ENCODE data around the gene WNT8A.

WNT8A gene

DNA sequence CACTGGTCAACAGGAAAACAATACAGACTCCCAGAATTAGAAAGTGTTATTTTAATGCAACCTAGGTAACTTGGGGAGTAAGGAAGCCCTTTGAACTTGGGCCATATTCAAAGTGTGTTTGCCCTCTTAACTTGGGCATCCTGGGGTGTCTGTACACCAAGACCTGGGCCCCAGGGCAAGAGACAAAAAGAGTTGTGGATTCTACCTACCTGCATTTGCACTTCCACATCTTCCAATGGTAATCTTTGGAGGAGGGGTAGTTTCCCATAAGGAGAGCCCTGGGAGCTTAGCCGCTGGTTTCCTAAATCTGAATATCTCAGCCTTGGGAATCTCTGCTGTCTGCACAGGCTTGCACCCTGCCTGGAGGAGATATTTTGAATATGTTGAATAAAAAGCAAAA lies 8.5 kb downstream of the WNT8A start:
- no peak for DNase-seq

DNA sequence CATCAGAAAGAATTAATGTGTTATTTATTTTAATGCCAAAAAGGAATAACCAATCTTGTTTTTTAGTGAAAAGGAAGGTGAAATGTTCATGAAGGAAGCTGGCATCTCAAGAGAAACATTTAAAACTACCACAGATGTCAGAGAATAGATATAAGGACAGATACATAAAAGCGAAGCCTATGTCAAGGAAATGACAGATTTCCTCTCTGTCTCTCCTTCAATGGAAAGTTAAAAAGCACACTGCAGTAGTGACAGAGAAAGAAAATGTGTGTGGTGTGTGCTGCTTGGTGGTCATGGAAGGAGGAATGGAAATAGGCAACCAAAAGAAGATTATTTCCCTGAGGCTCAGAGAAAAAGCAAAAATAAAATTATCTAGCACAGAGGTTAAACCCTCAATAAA lies 9.2 kb downstream of the WNT8A start:
- no peak for DNase-seq

- DNase-seq: no peak
These were observed 11.5 kb downstream of the WNT8A start for GRCh38 chr5:138095100-138095907.

GRCh38 chr5:138096363-138096762 lies 12.5 kb downstream of the WNT8A start:
- no peak for DNase-seq

DNA sequence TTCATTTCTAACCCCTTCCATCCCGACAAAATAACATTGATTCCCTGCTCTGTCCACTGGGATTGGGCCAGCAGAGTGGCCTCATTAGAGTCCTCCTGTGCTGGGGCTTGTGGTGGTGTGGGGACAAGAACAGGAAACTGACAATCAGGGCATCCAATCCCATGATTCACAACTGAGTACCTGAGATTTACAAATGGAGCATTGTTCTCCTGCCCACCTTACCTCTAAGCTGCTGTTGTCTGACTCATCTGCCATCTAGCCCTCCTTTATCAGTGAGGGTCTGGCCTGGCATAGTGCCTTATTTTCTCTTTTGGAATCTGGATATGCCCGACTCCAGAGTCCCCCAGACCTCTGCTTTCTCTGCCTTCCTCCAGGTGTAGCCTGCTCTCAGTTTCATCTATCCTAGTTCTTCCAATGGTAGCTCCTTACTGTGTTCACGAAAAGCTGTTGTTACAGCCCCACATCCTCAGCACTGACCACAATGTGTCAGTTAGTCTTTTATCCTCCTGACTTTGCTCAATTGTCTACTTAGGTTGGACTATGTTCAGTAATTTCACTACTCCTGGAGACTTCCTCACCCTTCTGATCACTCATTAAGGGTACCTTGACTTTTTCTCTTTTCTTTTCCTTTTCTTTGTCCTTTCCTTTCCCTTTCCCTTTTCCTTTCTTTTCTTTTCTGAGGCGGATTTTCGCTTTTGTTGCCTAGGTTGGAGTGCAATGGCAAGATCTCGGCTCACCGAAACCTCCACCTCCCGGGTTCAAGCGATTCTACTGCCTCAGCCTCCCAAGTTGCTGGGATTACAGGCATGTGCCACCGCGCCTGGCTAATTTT lies 13.4 kb downstream of the WNT8A start:
- DNase-seq: no peak

DNA sequence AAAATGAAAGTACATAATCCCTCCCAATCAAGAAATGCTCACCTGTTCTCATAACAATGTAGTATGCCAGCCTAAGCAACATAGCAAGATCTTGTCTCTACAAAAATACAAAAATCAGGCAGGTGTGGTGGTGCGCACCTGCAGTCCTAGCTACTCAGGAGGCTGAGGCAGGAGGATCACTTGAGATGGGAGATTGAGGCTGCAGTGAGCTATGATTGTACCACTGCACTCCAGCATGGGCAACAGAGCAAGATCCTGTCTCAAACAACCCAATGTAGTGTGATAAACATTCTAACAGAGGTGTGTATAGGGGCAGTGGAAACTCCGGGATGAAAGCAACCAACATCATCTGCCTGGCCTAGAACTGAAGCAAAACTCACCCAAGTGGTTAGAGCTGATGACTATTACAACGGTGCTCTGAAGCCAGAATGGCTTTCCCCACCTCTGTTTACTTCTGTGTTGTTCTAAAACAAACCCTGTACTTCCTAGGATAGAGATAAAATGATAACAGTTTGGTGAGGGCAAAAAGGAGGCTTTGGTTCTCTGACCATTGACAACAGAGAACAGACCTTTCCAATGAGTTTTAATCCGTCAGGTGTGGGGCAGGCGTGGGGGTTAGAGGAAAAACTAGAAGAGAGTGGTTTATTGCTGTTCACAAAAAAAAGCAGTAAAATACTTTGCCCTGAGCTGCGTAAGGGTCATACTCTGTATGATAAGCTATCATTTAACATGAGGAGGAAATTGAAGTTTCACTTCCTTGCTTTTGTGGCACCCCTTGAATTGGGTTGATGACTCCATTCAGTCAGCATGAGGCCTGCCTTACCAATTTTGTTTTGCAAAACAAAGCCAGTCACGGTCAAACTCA lies 18.9 kb downstream of the WNT8A start:
- no peak for DNase-seq

- no peak for DNase-seq
These were observed 19.4 kb downstream of the WNT8A start for GRCh38 chr5:138103319-138103637.

DNA sequence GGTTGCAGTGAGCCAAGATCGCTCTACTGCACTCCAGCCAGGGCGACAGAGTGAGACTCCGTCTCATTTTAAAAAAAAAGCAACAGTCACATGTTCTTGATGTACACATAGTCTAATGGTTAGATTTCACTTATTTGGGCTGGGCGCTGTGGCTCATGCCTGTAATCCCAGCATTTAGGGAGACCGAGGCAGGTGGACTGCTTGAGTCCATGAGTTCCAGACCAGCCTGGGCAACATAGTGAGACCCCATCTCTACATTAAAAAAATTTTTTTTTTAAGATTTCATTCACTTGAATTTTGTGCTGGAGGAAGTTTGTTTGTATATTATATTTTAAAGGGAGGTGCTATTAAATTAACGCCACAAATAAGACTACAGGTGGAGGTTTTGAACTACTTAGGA lies 21.9 kb downstream of the WNT8A start:
- no peak for DNase-seq

- DNase-seq: no peak
These were observed 23.4 kb downstream of the WNT8A start for GRCh38 chr5:138107213-138107612.

DNA sequence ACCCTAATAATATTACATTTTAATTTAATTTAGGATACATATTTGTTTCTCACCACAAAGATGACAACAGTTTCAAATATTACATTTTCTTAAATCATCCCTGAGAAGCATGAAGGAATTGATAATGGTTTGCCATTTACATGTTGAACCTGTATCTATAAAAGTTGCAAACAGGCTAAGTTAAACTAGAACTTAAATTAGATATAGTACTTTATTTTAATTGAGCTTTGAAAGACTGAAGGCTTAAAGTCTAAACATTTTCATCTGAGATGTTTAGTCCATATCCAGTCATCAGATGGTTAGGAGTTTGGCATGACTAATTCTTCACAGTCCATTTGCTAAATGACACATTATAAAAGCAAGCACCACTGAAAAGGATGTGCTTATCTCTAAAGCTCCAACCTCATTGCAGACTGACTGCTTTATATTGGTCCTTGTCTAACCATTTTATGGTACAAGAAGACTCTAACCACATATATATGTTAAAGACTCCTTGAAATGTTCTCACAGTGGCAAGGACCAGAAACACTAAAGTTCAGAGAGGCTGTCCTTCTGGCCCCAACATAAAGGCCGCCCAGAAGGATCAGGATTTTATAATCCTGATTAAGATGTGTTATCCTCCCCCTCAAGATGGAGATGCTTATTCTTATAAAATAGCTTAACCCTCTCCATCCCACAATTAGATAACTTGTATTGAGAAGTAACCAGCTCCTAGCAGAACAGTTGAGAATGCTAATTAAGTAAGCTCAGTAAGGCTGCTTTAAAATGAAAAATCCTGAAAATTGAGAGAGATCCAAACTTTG lies 25.8 kb downstream of the WNT8A start:
- DNase-seq: no peak

DNA sequence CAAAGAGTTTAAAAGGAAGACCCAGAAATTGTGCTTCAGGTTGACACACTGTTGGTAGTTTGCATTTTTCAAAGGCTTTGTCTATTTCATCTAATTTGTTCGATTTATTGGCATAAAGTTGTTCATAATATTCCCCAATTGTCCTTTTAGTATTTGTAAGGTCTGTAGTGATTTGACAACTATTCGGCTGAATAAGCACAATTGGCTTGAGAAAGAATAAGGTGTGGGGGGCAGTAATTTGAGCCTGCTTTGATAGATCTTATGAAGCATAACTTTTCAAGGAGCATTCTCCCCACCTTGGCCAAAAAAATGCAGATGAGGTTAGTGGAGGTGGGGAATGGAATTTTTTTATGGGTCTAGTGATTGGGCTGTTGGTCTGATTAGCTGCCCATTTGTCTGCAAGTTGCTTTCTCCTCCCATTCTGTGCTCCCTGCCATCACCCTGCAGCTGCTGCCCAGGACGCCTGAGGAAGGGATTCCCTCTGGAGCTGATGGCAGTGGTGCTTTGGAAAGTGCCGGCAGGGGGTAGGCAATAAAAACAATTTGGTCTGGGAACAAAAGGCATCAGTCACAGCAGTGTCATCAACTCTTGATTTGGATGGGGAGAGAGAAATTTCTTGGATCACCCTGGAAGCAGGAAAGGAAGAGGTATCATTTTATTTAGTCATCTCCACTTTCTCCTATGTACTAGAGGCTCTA lies 26.6 kb downstream of the WNT8A start:
- no peak for DNase-seq

- DNase-seq: no peak
These were observed 27.3 kb downstream of the WNT8A start for GRCh38 chr5:138111181-138111580.

- DNase-seq: no peak
These were observed 28.1 kb downstream of the WNT8A start for GRCh38 chr5:138111937-138112336.

- no peak for DNase-seq
These were observed 31.4 kb downstream of the WNT8A start for GRCh38 chr5:138115254-138115653.

DNA sequence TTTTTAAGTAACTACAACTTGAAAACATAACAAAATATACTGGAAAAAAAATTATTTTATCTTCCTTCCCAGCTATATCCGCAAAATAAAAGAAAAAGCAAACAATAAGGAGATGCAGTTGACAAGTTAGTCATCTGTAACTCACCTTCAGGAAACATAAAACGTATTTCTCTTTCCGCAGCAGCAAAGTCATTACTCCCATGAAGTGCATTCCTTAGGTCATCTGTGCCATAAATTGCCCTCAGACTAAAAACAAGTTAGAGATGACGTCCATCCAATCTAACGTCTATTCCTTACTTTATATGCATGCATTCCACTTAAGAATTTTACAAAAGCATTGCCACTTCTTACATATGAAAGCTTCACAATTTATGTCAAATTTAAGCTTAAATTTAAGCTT lies 44.5 kb downstream of the WNT8A start:
- no peak for DNase-seq

GRCh38 chr5:138129347-138129746 lies 45.5 kb downstream of the WNT8A start:
- DNase-seq: no peak

- no peak for DNase-seq
These were observed 48.7 kb downstream of the WNT8A start for GRCh38 chr5:138132543-138132942.

- no peak for DNase-seq
These were observed 55.3 kb downstream of the WNT8A start, which contains the start of gene NME5 for GRCh38 chr5:138138949-138139780. NME5 (minus strand) TSS chr5:138139428; CDS start chr5:138138780, 648 bp downstream.

- no peak for DNase-seq
These were observed 55.9 kb downstream of the WNT8A start for GRCh38 chr5:138139781-138140090.

DNA sequence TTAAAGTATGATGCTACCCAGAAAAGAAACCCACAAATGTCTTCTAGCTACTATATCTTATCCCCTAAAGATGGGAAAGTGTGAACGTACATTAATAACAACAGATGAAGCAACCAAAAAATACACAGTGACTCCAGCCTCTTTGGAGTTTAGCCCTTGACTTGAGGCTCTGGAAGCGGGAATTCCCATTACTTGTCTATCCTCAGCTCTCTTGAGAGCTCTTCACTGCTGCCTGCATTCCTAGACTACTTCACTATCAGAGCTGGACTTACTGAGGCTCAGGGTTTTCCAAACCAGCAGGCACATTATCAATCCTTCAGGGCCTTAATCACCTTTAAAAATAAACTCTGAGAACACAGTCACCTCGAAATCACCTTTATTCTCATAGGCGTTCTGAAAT lies 56.4 kb downstream of the WNT8A start:
- DNase-seq: no peak

Measured in CD4-positive, alpha-beta T cell treated with Interleukin-17A for 4 hours (primary cell).